GM21619 (cell line): ENCODE data around the gene NCEH1.
A peak's percentile ranks its signal among the peaks of the same experiment; 100 is the strongest.

ENCODE experiments used
- ATAC-seq: cut with Tn5 transposase; IDR thresholded peaks from one replicate; pipeline ENCODE4 v1.9.1; 2021; ENCODE audit not compliant: unreplicated experiment

Gene NCEH1

GRCh38 chr3:172647080-172647479 lies 63.8 kb downstream of the NCEH1 start:
- ATAC-seq: no peak

DNA sequence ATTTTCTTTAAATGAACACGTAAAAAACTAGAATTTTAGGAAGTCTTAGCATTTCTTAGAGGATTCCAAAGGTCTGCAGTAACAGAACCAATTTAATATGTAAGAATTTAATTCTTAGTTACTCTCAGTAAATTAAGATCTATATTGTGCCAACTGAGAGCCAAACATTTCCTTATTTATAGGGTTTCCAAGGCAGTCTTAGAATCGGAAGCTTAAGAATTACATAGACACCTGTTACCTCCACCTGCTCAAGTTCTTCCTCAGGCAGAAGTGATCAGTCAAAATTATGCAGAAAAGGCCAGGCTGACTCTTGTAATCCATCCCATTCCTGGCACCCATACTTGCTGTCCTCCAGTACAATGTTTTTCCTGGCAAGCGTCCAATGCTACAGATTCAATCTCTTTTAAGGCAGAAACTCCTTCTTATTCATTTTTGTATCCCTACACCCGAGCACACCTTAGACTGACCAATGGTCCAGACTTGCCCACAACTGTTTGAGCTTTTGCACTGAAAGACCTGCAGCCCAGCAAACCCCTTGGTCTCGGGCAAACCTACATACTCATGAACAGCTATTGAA lies 64.3 kb downstream of the NCEH1 start:
- no peak for ATAC-seq

- no peak for ATAC-seq
Measured at GRCh38 chr3:172644258-172644657, 66.6 kb downstream of the NCEH1 start.

DNA sequence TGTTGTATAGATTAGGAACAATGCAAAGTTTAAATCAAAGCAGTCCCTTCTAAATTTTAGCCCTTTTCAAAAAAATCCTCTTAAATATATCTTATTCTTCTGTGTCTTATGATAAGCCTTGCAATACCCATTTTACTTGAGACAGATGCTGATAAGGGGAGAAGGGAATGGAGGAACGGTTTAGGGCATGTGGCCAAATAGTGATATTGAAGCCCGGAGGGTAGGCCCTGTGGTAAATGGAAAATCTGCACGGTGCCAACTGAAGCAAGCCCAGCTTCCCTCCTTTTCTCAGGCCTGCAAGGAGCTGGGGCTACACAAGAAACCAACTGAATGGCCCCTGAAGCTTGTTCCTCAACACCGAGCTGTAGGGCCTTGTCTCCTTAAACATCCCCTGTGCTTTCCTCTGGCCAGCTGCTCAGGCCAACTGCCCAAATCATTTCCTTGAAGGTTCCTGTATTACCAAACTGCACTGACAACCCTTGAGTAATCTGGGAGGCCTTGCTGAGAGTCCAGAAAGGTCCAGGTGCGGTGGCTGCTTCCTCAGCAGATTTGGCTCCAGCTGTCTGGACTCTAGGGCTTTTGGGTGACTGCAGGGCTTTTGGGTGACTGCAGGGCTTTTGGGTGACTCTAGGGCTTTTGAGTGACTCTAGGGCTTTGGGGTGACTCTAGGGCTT lies 67.2 kb downstream of the NCEH1 start:
- ATAC-seq: no peak

GRCh38 chr3:172641291-172641690 lies 69.6 kb downstream of the NCEH1 start:
- ATAC-seq: no peak

GRCh38 chr3:172640751-172641150 lies 70.1 kb downstream of the NCEH1 start:
- no peak for ATAC-seq

DNA sequence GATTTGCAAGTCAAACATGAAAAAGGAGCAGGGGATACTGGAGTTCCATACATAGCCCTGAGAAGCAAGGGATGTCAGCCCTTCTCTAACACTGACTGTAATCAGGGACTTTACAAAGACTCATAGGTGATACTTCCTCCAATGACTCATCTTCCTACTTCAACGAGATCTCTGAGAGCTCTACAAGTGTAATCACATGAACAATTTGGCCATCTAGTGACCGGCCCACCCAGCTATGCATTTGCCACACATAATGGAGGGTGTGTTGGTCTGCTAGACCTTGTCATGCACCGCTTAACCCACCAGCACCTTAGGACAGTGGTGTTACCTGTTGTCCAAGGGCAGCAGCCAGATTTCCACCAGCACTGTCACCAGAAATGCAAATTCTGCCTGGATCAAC lies 75.3 kb downstream of the NCEH1 start:
- peak; percentile 100 for ATAC-seq

DNA sequence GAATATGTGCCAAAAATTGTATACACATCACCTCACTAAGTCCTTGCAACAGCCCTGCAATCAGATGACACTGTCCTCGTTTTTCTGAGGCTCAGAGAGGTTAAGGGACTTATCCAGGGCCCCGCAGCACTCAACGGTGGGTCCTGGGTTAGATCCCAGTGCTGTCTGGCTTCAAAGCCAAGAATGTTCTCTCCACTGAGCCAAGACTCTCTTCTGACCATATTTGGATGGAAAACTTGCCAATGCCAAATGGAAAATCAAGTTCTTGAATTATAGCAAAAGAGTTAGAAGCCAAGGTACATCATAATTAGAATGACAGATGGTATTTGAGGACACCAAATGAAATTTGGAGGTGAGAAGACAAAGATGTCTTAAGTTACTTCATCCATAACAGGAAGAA lies 75.9 kb downstream of the NCEH1 start:
- no peak for ATAC-seq

DNA sequence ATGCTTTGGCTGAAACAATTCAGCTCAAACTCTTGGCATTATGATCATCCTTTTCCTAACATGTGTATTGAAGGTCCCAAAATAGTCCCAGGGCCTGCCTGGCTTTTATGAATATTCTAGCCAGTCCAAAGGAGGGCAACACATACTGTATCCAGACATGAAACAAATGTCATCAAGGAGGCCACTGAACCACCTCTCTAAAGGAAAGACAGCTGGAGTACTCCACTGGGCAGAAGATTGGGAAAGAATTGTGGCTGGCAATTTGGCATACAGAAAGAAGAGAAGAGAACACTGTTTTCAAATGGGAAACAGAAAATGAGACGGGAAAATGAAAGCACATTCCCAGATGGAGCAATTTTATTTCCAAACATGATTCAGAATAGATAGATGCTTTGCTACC lies 80.6 kb downstream of the NCEH1 start:
- ATAC-seq: no peak

GRCh38 chr3:172629470-172629869 lies 81.4 kb downstream of the NCEH1 start:
- no peak for ATAC-seq

DNA sequence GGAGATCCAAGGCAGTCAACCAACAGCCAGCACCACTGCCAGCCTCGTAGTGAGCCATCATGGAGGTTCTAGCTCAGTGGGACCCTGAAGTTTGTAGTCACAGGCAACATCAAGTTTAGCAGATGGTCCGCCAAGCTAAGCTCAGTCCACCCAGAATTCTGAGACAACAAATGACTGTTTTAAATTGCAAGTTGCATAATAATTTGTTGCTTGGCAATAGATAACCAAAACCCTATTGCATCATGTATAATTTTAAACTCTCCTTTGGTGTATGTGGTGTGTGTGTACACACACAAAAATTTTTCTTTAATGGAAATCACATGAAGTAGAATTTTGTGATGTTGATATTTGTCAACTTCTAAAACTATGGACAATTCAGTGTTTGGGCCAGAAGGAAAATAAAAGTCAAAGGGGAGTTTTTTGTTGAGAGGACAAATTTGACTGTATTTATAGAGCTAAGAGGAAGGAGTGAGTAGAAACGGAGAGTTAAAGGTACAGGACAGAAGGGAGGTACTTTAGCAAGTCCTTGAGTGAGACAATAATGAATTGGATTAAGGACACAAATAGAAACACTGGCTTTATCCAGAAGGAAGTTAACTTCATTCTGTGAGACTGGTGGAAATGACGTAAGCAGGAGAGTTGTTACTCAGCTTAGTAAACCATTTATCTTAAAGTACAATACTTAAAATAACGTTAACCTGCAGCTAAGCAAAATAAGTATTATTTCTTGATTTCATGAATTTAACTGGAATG lies 83.6 kb downstream of the NCEH1 start:
- ATAC-seq: no peak

DNA sequence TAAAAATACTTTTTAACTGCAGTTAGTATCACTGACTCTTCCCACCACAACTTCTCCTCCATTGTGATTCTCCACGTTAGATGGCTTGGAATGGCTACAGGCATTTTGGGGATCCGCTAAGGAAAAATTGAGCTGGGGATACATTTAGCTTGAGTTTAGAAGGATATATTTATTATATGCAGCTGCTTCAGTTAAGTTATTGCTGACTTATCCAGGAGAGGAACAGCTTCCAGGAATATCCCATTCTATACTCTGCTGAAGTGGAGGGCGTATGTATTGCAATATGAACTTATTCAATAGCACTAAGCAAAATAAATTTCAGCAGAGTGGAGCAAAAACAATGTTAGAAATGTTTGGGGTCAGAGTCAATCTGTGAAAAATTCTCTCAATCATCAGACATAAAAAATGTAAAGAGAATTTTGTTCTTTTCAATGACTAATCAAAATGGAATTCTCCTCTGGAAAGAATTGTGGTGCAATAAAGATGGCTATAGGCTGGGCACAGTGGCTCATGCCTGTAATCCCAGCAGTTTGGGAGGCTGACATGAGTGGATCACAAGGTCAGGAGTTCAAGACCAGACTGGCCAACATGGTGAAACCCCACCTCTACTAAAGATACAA lies 84.7 kb downstream of the NCEH1 start:
- no peak for ATAC-seq

GRCh38 chr3:172625404-172625803 lies 85.5 kb downstream of the NCEH1 start:
- no peak for ATAC-seq

GRCh38 chr3:172624999-172625398 lies 85.9 kb downstream of the NCEH1 start:
- ATAC-seq: no peak

- ATAC-seq: peak; percentile 53
Measured at GRCh38 chr3:172622916-172623700, 87.8 kb downstream of the NCEH1 start.

GRCh38 chr3:172622156-172622555 lies 88.7 kb downstream of the NCEH1 start:
- ATAC-seq: no peak

DNA sequence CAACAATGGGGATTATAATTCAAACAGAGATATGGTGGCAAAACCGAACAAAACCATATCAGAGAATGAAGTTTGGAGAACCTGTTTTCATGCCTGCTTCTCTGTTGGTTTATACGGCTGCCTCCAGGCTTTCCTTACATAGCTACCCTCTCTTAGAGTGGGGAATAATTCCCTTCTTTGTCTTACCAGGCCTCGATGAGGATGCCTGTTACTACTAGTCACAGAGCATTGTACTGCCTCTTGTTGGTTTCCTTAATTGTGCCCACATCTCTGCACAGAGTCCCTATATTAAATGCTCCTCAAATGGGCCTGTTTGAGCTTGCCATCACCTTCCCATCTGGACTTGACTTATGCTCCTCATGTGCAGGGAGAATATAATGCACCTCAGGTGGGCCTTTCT lies 92.9 kb downstream of the NCEH1 start:
- ATAC-seq: no peak

DNA sequence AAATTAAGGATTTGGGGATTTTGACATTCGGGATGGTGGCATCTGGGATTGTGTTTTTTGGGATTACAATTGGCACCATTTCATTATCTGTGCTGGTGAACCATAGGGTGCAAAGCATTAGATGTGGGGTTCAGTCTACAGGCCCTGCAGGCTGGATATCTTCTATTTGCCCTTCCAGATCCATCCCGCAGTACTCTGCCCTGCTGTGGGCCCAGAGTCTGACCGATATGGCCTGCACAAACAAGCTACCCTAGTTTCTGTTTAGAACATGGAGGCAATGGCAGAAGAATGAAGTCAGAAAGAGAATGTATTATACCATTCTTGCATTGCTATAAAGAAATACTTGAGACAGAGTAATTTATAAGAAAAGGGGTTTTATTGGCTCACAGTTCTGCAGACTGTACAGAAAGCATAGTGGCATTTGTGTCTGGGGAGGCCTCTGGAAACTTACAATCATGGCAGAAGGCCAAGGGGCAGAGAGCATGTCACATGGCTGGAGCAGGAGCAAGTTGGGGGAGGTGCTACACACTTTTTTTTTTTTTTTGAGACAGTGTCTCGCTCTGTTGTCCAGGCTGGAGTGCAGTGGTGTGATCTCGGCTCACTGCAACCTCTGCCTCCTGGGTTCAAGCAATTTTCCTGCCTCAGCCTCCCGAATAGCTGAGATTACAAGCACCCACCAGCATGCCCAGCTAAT lies 93.7 kb downstream of the NCEH1 start:
- ATAC-seq: no peak

GRCh38 chr3:172616031-172616461 lies 94.8 kb downstream of the NCEH1 start:
- peak; percentile 81 for ATAC-seq

GRCh38 chr3:172615296-172615695 lies 95.6 kb downstream of the NCEH1 start:
- no peak for ATAC-seq
